Neutrophil (primary cell): ENCODE results near the gene JMY.

ENCODE experiments used
- H3K27ac ChIP-seq: fragments of 200-600 bp; sonication (generic); 2 replicates; pipeline ENCODE4 v1.5.1; 2016; ENCODE audit warnings: mild to moderate bottlenecking, moderate library complexity
- H3K27me3 ChIP-seq: fragments of 200-600 bp; sonication (generic); 2 replicates; pipeline ENCODE4 v1.6.0; 2016; ENCODE audit warnings: mild to moderate bottlenecking
- H3K36me3 ChIP-seq: fragments of 200-600 bp; sonication (generic); 2 replicates; pipeline ENCODE4 v1.5.1; 2017
- H3K4me1 ChIP-seq, 2 experiments: fragments of 200-600 bp in 1 of 2; sonication (generic) in 1 of 2; 1 replicate in 1 of 2; 2 replicates in 1 of 2; pipeline versions ENCODE4 v1.5.1 to v1.6.1; 2013 to 2016; ENCODE audit warnings: low read depth in 1 of 2, low read length in 1 of 2, mild to moderate bottlenecking in 1 of 2, moderate library complexity in 1 of 2; ENCODE audit not compliant: control insufficient read depth in 1 of 2, insufficient read depth in 1 of 2
- H3K4me3 ChIP-seq, 2 experiments: fragments of 200-600 bp in 1 of 2; sonication (generic) in 1 of 2; 1 replicate in 1 of 2; 2 replicates in 1 of 2; pipeline ENCODE4 v1.5.1; 2013 to 2016; ENCODE audit warnings: low read depth in 1 of 2, low read length in 1 of 2, mild to moderate bottlenecking in 1 of 2, moderate library complexity in 1 of 2
- H3K9me3 ChIP-seq: fragments of 200-600 bp; sonication (generic); 2 replicates; pipeline ENCODE4 v1.5.1; 2016
- CTCF ChIP-seq: fragments of 200-600 bp; sonication (generic); IDR thresholded peaks from 2 replicates; pipeline ENCODE4 v1.5.1; 2016; ENCODE audit warnings: antibody characterized with exemption

The JMY gene

DNA sequence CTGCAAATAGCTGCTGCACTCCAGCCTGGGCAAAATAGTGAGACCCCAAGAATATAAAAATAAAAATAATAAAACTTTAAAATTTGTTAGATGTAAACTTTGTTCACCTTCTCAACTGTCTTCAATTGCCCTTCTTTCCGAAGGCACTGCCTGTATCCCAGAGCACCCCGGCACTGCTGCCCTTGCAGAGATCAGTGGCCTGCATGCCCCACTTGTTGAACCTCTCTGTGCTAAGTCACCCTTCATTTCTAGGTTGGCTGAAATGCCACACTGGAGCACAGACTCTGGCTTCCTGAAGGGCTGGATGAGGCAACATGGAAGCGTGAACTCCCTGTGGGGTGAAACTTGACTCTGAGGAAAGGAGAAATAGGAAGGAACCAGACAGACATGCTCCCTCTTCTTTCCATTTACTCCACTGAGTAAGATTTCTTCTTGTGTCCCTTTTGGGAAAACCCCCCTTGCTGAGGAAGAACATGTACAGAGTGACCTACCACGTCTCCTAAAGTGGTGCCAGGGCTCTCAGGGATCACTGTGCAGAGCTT is 8.4 kb upstream of the JMY start:
- TF ChIP-seq CTCF = no peak
- H3K27ac ChIP-seq = no peak overlapping the region
- H3K27me3 ChIP-seq = no peaks in the 10 kb centered on the region
- H3K4me3 ChIP-seq = no peak overlapping the region
- H3K4me1 ChIP-seq = no peaks in the 10 kb centered on the region
- no peaks in the 10 kb centered on the region for H3K9me3 ChIP-seq
- H3K36me3 ChIP-seq = no peaks in the 10 kb centered on the region

GRCh38 chr5:79229357-79230174 is 6.4 kb upstream of the JMY start:
- no peaks in the 10 kb centered on the region for H3K36me3 ChIP-seq
- H3K9me3 ChIP-seq = no peaks in the 10 kb centered on the region
- no peak overlapping the region for H3K27ac ChIP-seq
- no peaks in the 10 kb centered on the region for H3K4me1 ChIP-seq
- H3K27me3 ChIP-seq = peaks cover 6% of the 10 kb centered on the region
- no peak overlapping the region for H3K4me3 ChIP-seq
- no peak for TF ChIP-seq CTCF

GRCh38 chr5:79235261-79235633 is 684 bp upstream of the JMY start:
- peaks cover 45% of the 10 kb centered on the region for H3K27me3 ChIP-seq
- H3K36me3 ChIP-seq = no peaks in the 10 kb centered on the region
- TF ChIP-seq CTCF = no peak
- peak overlapping the region; percentile 71 for H3K27ac ChIP-seq
- H3K4me1 ChIP-seq = peaks cover 15 to 23% of the 10 kb centered on the region in 2 experiments
- peak overlapping the region; percentile 75 to 81 for H3K4me3 ChIP-seq
- no peaks in the 10 kb centered on the region for H3K9me3 ChIP-seq

DNA sequence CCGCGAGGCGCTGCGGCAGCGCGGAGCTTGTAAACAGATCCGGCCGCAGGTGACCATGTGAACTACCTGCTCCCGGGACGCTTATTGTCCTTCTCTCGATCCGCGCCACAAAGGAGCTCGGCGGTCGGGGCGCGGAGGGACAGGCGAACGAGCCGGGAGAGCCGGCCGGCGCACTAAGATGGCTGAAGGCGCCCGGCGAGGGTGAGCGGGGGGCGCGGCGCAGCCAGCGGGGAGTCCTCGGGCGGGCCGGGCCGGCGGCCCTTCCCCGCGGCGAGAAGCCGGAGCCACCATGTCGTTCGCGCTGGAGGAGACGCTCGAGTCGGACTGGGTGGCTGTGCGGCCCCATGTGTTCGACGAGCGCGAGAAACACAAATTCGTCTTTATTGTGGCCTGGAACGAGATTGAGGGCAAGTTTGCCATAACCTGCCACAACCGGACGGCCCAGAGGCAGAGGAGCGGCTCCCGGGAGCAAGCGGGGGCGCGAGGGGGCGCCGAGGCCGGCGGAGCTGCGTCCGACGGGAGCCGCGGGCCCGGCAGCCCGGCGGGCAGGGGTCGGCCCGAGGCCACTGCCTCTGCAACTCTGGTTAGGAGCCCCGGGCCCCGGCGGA is 535 bp downstream of the JMY start:
- Histone ChIP-seq H3K4me3 (peak overlapping the region; percentile 75 to 81), H3K27me3 (peaks cover 45% of the 10 kb centered on the region), H3K36me3 (no peaks in the 10 kb centered on the region), H3K27ac (peak overlapping the region; percentile 71), H3K4me1 (peaks cover 15 to 23% of the 10 kb centered on the region in 2 experiments), H3K9me3 (no peaks in the 10 kb centered on the region)
- TF ChIP-seq CTCF = no peak

DNA sequence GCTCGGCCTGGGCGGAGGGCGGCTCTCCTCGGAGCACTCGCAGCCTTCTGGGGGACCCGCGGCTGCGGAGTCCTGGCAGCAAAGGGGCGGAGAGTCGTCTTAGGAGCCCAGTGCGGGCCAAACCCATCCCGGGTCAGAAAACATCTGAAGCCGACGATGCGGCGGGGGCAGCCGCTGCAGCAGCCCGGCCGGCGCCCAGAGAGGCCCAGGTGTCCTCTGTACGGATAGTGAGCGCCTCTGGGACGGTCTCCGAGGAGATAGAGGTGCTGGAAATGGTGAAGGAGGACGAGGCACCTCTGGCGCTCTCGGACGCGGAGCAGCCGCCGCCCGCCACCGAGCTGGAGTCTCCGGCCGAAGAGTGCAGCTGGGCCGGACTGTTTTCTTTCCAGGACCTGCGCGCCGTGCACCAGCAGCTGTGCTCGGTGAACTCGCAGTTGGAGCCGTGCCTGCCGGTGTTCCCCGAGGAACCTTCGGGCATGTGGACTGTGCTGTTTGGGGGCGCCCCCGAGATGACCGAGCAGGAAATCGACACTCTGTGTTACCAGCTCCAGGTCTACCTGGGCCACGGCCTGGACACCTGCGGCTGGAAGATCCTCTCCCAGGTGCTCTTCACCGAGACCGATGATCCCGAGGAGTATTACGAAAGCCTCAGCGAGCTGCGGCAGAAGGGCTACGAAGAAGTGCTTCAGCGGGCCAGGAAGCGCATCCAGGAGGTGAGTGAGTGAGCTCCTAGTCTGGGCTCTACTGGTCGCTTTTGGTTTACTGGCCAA is 1.2 kb downstream of the JMY start:
- Histone ChIP-seq H3K9me3 (no peaks in the 10 kb centered on the region), H3K27ac (peak overlapping the region; percentile 71), H3K4me3 (peak overlapping the region; percentile 75 to 81), H3K4me1 (peaks cover 15 to 23% of the 10 kb centered on the region in 2 experiments), H3K27me3 (peaks cover 45% of the 10 kb centered on the region), H3K36me3 (no peaks in the 10 kb centered on the region)
- no peak for TF ChIP-seq CTCF
